C4-2B (cell line): ENCODE data around the gene TTC6.

Experiments
- H3K27ac ChIP-seq: fragments of 450-650 bp; 2 replicates; pipeline ENCODE4 v1.5.1; 2017
- CTCF ChIP-seq: fragments of 450-650 bp; conservative IDR thresholded peaks from 2 replicates; pipeline ENCODE4 v1.5.1; 2017; ENCODE audit warnings: mild to moderate bottlenecking
- ZFX ChIP-seq: fragments of 450-650 bp; IDR thresholded peaks from 2 replicates; pipeline ENCODE4 v1.6.1; 2017

TTC6 gene

GRCh38 chr14:37558740-37559139 lies 36.7 kb upstream of the TTC6 start:
- TF ChIP-seq CTCF (no peak), ZFX (no peak)

GRCh38 chr14:37559386-37559785 lies 36.0 kb upstream of the TTC6 start:
- TF ChIP-seq CTCF: no peak
- no peak for TF ChIP-seq ZFX
- no peak overlapping the region for H3K27ac ChIP-seq

More at GRCh38 chr14:37558740-37559139, 36.7 kb upstream of the TTC6 start:
- H3K27ac ChIP-seq: no peak overlapping the region

GRCh38 chr14:37563189-37563588 lies 32.2 kb upstream of the TTC6 start:
- no peak for TF ChIP-seq CTCF
- no peak for TF ChIP-seq ZFX
- no peak overlapping the region for H3K27ac ChIP-seq

GRCh38 chr14:37565550-37565949 lies 29.9 kb upstream of the TTC6 start:
- TF ChIP-seq ZFX (no peak), CTCF (peak; percentile 29)
- no peak overlapping the region for H3K27ac ChIP-seq

GRCh38 chr14:37566811-37567371 lies 28.5 kb upstream of the TTC6 start:
- TF ChIP-seq ZFX (no peak), CTCF (no peak)
- no peak overlapping the region for H3K27ac ChIP-seq

- TF ChIP-seq ZFX (no peak), CTCF (no peak)
- peak overlapping the region; percentile 73 for H3K27ac ChIP-seq
Measured at GRCh38 chr14:37569729-37570128, 25.7 kb upstream of the TTC6 start.

GRCh38 chr14:37571391-37571790 lies 24.0 kb upstream of the TTC6 start:
- TF ChIP-seq CTCF: no peak
- no peak for TF ChIP-seq ZFX
- H3K27ac ChIP-seq: peak overlapping the region; percentile 37
